ENCODE results near the gene PRELID3B.

GRCh38 chr20:58998656-58999055, 43.9 kb downstream of the PRELID3B start:
- TF ChIP-seq POLR2A (IDR thresholded peaks at IDR 0.05) (no peak), CTCF (IDR thresholded peaks at IDR 0.05) (no peak), EP300 (IDR thresholded peaks at IDR 0.05) (no peak)
